Stimulated activated naive CD8-positive, alpha-beta T cell treated with anti-CD3 and anti-CD28 coated beads, Interleukin-15, Interleukin-2, amounts not matched to agents 100 U/mL and 50 U/mL, for 24 hours (primary cell): ENCODE results near the gene FARP2.

Source experiments
- ATAC-seq: fragments of 150-1000 bp; cut with Tn5 transposase; one replicate; pipeline ENCODE4 v1.10.0; 2021
- DNase-seq: peaks from one replicate; pipeline ENCODE4 v3.0.0; 2021

The FARP2 gene

GRCh38 chr2:241490825-241491506 is 134.9 kb downstream of the FARP2 start:
- no peak for DNase-seq

GRCh38 chr2:241491549-241492173 is 135.6 kb downstream of the FARP2 start:
- no peak for ATAC-seq
- no peak for DNase-seq

More at GRCh38 chr2:241490825-241491506, 134.9 kb downstream of the FARP2 start:
- no peak for ATAC-seq

- DNase-seq (no peak), ATAC-seq (no peak)
Observed at GRCh38 chr2:241492174-241492565, 136.1 kb downstream of the FARP2 start.

- ATAC-seq (no peak), DNase-seq (no peak)
Observed at GRCh38 chr2:241493092-241493491, 137.0 kb downstream of the FARP2 start.

- ATAC-seq (no peak), DNase-seq (no peak)
Observed at GRCh38 chr2:241494311-241494908, 138.3 kb downstream of the FARP2 start.

- ATAC-seq (no peak), DNase-seq (no peak)
Observed at GRCh38 chr2:241495172-241496002, 139.3 kb downstream of the FARP2 start.

GRCh38 chr2:241496003-241496707 is 140.1 kb downstream of the FARP2 start:
- DNase-seq: no peak
- no peak for ATAC-seq

GRCh38 chr2:241496904-241497877 is 141.1 kb downstream of the FARP2 start:
- ATAC-seq: no peak
- no peak for DNase-seq

GRCh38 chr2:241498115-241499070 is 142.3 kb downstream of the FARP2 start:
- no peak for ATAC-seq
- DNase-seq: no peak

GRCh38 chr2:241499146-241499965 is 143.3 kb downstream of the FARP2 start:
- no peak for ATAC-seq
- DNase-seq: no peak

- ATAC-seq: no peak
- no peak for DNase-seq
Observed at GRCh38 chr2:241500016-241500415, 143.9 kb downstream of the FARP2 start.

- DNase-seq (no peak), ATAC-seq (no peak)
Observed at GRCh38 chr2:241500431-241500975, 144.4 kb downstream of the FARP2 start.

GRCh38 chr2:241501099-241501541 is 145.0 kb downstream of the FARP2 start:
- DNase-seq (no peak), ATAC-seq (no peak)

- no peak for ATAC-seq
- no peak for DNase-seq
Observed at GRCh38 chr2:241501551-241501950, 145.5 kb downstream of the FARP2 start.

GRCh38 chr2:241502281-241502680 is 146.2 kb downstream of the FARP2 start:
- no peak for ATAC-seq
- no peak for DNase-seq

- no peak for ATAC-seq
- DNase-seq: no peak
Observed at GRCh38 chr2:241503776-241504392, 147.8 kb downstream of the FARP2 start.

GRCh38 chr2:241505086-241505780 is 149.1 kb downstream of the FARP2 start:
- no peak for DNase-seq
- ATAC-seq: no peak
